Cardiac muscle cell (in vitro differentiated cells and primary cell): Measurements from ENCODE around the gene ARHGEF9. TPM values are rescaled to one million over a fixed set of nuclear protein-coding genes. Genes with fewer than 3 reads are reported as not detected.

ENCODE experiments used
- DNase-seq, 2 donors: peaks; one replicate each; pipeline versions ENCODE4 v3.0.0 to v3.0.0-alpha.2; 2010 to 2017; ENCODE audit warnings: low read depth in 1 of 2, low spot score in 1 of 2
- H3K27ac ChIP-seq: fragments of 200-600 bp; sonication (generic); 2 replicates; pipeline ENCODE4 v1.5.1; 2016
- H3K27me3 ChIP-seq: fragments of 200-600 bp; sonication (generic); 2 replicates; pipeline ENCODE4 v1.6.0; 2016; ENCODE audit warnings: control low read depth
- H3K36me3 ChIP-seq: fragments of 200-600 bp; sonication (generic); 2 replicates; pipeline ENCODE4 v1.5.1; 2016; ENCODE audit warnings: control low read depth
- H3K4me1 ChIP-seq: fragments of 200-600 bp; sonication (generic); 2 replicates; pipeline ENCODE4 v1.8.1; 2017; ENCODE audit warnings: low read depth, mild to moderate bottlenecking, mixed run types
- H3K4me3 ChIP-seq: fragments of 200-600 bp; sonication (generic); 2 replicates; pipeline ENCODE4 v1.5.1; 2016; ENCODE audit warnings: mild to moderate bottlenecking
- H3K9me3 ChIP-seq: fragments of 200-600 bp; sonication (generic); 2 replicates; pipeline ENCODE4 v1.5.1; 2017; ENCODE audit warnings: low read depth, mild to moderate bottlenecking, control low read depth
- CTCF ChIP-seq: IDR thresholded peaks from 2 replicates; pipeline ENCODE4 v1.5.1; 2012; ENCODE audit warnings: low read depth, mild to moderate bottlenecking, low read length
- polyA plus RNA-seq: library from polyadenylated mRNA; unstranded; fragments of >200 nt; fragmentation: Nextera tagmentation; extraction: Ambion mirVana; gene quantifications from 2 replicates; pipeline ENCODE4 v1.2.1, GENCODE V29; 2016
- total RNA-seq: library from RNA; depleted of rRNA; stranded (reverse); fragments of >200 nt; gene quantifications from 2 replicates; pipeline ENCODE4 v1.2.3, GENCODE V29; 2016

The ARHGEF9 gene
- total and polyA plus RNA-seq, 2 experiments from 2014 or later = 27.2 to 54.2 TPM

- no peak overlapping the region for H3K27ac ChIP-seq
- DNase-seq = no peak
- H3K4me1 ChIP-seq = peaks cover 3% of the 10 kb centered on the region
- no peaks in the 10 kb centered on the region for H3K36me3 ChIP-seq
- no peak overlapping the region for H3K4me3 ChIP-seq
- no peaks in the 10 kb centered on the region for H3K27me3 ChIP-seq
- no peak for TF ChIP-seq CTCF
- H3K9me3 ChIP-seq = peaks cover 3% of the 10 kb centered on the region
Observed at GRCh38 chrX:63680423-63680822, 104.6 kb downstream of the ARHGEF9 start.

GRCh38 chrX:63679432-63679831, 105.6 kb downstream of the ARHGEF9 start:
- H3K36me3 ChIP-seq = no peaks in the 10 kb centered on the region
- no peak for DNase-seq

GRCh38 chrX:63675716-63676115, 109.3 kb downstream of the ARHGEF9 start:
- H3K36me3 ChIP-seq = peaks cover 4% of the 10 kb centered on the region
- peaks cover 2% of the 10 kb centered on the region for H3K4me1 ChIP-seq
- H3K9me3 ChIP-seq = no peaks in the 10 kb centered on the region
- TF ChIP-seq CTCF = no peak
- no peaks in the 10 kb centered on the region for H3K27me3 ChIP-seq
- H3K4me3 ChIP-seq = no peak overlapping the region
- DNase-seq = no peak
- no peak overlapping the region for H3K27ac ChIP-seq

More at GRCh38 chrX:63679432-63679831, 105.6 kb downstream of the ARHGEF9 start:
- Histone ChIP-seq H3K4me1 (peaks cover 3% of the 10 kb centered on the region), H3K27me3 (no peaks in the 10 kb centered on the region), H3K27ac (no peak overlapping the region), H3K9me3 (no peaks in the 10 kb centered on the region), H3K4me3 (no peak overlapping the region)
- no peak for TF ChIP-seq CTCF

GRCh38 chrX:63673896-63674295, 111.1 kb downstream of the ARHGEF9 start:
- no peak for DNase-seq
- Histone ChIP-seq H3K4me1 (no peaks in the 10 kb centered on the region), H3K27ac (no peak overlapping the region), H3K27me3 (no peaks in the 10 kb centered on the region), H3K9me3 (no peaks in the 10 kb centered on the region), H3K36me3 (peaks cover 4% of the 10 kb centered on the region), H3K4me3 (no peak overlapping the region)
- no peak for TF ChIP-seq CTCF

GRCh38 chrX:63664741-63665140, 120.3 kb downstream of the ARHGEF9 start:
- no peak for TF ChIP-seq CTCF
- no peaks in the 10 kb centered on the region for H3K27me3 ChIP-seq
- H3K27ac ChIP-seq = no peak overlapping the region
- DNase-seq = no peak
- H3K4me1 ChIP-seq = no peaks in the 10 kb centered on the region
- H3K9me3 ChIP-seq = no peaks in the 10 kb centered on the region
- H3K36me3 ChIP-seq = no peaks in the 10 kb centered on the region
- H3K4me3 ChIP-seq = no peak overlapping the region

GRCh38 chrX:63664083-63664482, 120.9 kb downstream of the ARHGEF9 start:
- H3K9me3 ChIP-seq = no peaks in the 10 kb centered on the region
- H3K27ac ChIP-seq = no peak overlapping the region
- H3K4me3 ChIP-seq = no peak overlapping the region
- no peaks in the 10 kb centered on the region for H3K36me3 ChIP-seq
- no peaks in the 10 kb centered on the region for H3K27me3 ChIP-seq
- no peaks in the 10 kb centered on the region for H3K4me1 ChIP-seq
- no peak for DNase-seq
- TF ChIP-seq CTCF = no peak
